IMR-90 (cell line): Measurements from ENCODE around the gene MEF2C. TPM values are rescaled to one million over a fixed set of nuclear protein-coding genes. Genes with fewer than 3 reads are reported as not detected.

Source experiments
- ATAC-seq: fragments of 200-7000 bp; cut with Tn5 transposase; 2 replicates; pipeline ENCODE4 v1.9.1; 2020; ENCODE audit warnings: low read depth, mild to moderate bottlenecking, moderate library complexity
- BruUV-seq: library from RNA; stranded (reverse); fragments of 400-500 nt; replicated peaks from 2 replicates; lab custom pipeline; 2021; lab: Mats Ljungman, UMichigan
- CTCF ChIA-PET: fragments of 300-600 bp; formaldehyde crosslinking; extraction: SDS; loops from one replicate; lab custom pipeline; 2021; ENCODE audit warnings: antibody characterized with exemption; lab: Yijun Ruan, JAX
- POLR2A ChIA-PET: fragments of 300-600 bp; sonication (Branson Sonifier 250); formaldehyde crosslinking; loops from one replicate; lab custom pipeline; 2022; ENCODE audit warnings: antibody characterized with exemption; ENCODE audit not compliant: unreplicated experiment; lab: Charles Lee
- DNase-seq: peaks from one replicate; pipeline ENCODE4 v3.0.0; 2013
- H2AFZ ChIP-seq: replicated peaks from 2 replicates; pipeline ENCODE3; 2013; ENCODE audit warnings: low read length, mild to moderate bottlenecking; ENCODE audit not compliant: poor library complexity
- H2AK5ac ChIP-seq: 2 replicates; pipeline ENCODE4 v1.6.1; 2013; ENCODE audit warnings: low read depth, low read length, inconsistent platforms
- H2AK9ac ChIP-seq: replicated peaks from 2 replicates; pipeline ENCODE3; 2013; ENCODE audit warnings: mild to moderate bottlenecking, low read depth, low read length, moderate library complexity; ENCODE audit not compliant: poor library complexity
- H2BK120ac ChIP-seq: 2 replicates; pipeline ENCODE4 v1.6.1; 2013; ENCODE audit warnings: low read depth, low read length, inconsistent platforms
- H2BK15ac ChIP-seq: 3 replicates; pipeline ENCODE4 v1.6.1; 2013; ENCODE audit warnings: low read depth, low read length, inconsistent platforms
- H2BK20ac ChIP-seq: 2 replicates; pipeline ENCODE4 v1.6.1; 2013; ENCODE audit warnings: low read depth, mild to moderate bottlenecking, inconsistent platforms, low read length, moderate library complexity
- H2BK5ac ChIP-seq: 2 replicates; pipeline ENCODE4 v1.6.1; 2013; ENCODE audit warnings: mild to moderate bottlenecking, low read depth, low read length, inconsistent platforms; ENCODE audit not compliant: poor library complexity, severe bottlenecking
- H3K14ac ChIP-seq: replicated peaks from 2 replicates; pipeline ENCODE4 v1.6.1; 2013; ENCODE audit warnings: low read depth, low read length, inconsistent platforms
- H3K18ac ChIP-seq: 2 replicates; pipeline ENCODE4 v1.6.1; 2013; ENCODE audit warnings: low read depth, low read length, control low read depth
- H3K23ac ChIP-seq: 2 replicates; pipeline ENCODE4 v1.6.1; 2013; ENCODE audit warnings: low read depth, low read length, inconsistent platforms
- H3K27ac ChIP-seq: 2 replicates; pipeline ENCODE4 v1.5.1; 2013; ENCODE audit warnings: mild to moderate bottlenecking, control low read depth, low read length; ENCODE audit not compliant: insufficient read depth
- H3K27me3 ChIP-seq: 2 replicates; pipeline ENCODE4 v1.6.1; 2013; ENCODE audit warnings: low read length; ENCODE audit not compliant: control insufficient read depth, insufficient read depth
- H3K36me3 ChIP-seq: 2 replicates; pipeline ENCODE4 v1.6.1; 2013; ENCODE audit warnings: low read length, mixed read lengths; ENCODE audit not compliant: control insufficient read depth, insufficient read depth
- H3K4ac ChIP-seq: 2 replicates; pipeline ENCODE4 v1.6.1; 2013; ENCODE audit warnings: low read depth, low read length, inconsistent platforms
- H3K4me1 ChIP-seq: 2 replicates; pipeline ENCODE4 v1.6.1; 2013; ENCODE audit warnings: low read length, mixed read lengths; ENCODE audit not compliant: control insufficient read depth, insufficient read depth
- H3K4me2 ChIP-seq: 2 replicates; pipeline ENCODE4 v1.6.1; 2013; ENCODE audit warnings: low read depth, mild to moderate bottlenecking, control low read depth, low read length, moderate library complexity
- H3K4me3 ChIP-seq: 2 replicates; pipeline ENCODE4 v1.5.1; 2013; ENCODE audit warnings: low read depth, mild to moderate bottlenecking, control low read depth, low read length, moderate library complexity; ENCODE audit not compliant: insufficient read depth
- H3K56ac ChIP-seq: 2 replicates; pipeline ENCODE4 v1.6.1; 2013; ENCODE audit warnings: low read length, inconsistent platforms; ENCODE audit not compliant: insufficient read depth; ENCODE audit errors: extremely low read depth
- H3K79me1 ChIP-seq, 2 experiments: 2 replicates each; pipeline ENCODE4 v1.6.1; 2013; ENCODE audit warnings: low read length in 2 of 2, inconsistent platforms in 1 of 2, low read depth in 1 of 2
- H3K9ac ChIP-seq: 2 replicates; pipeline ENCODE4 v1.6.1; 2013; ENCODE audit warnings: low read depth, low read length, control low read depth
- H3K9me1 ChIP-seq: 2 replicates; pipeline ENCODE4 v1.6.1; 2013; ENCODE audit warnings: low read length, inconsistent platforms; ENCODE audit not compliant: insufficient read depth
- H3K9me3 ChIP-seq: 2 replicates; pipeline ENCODE4 v1.6.1; 2013; ENCODE audit warnings: low read length; ENCODE audit not compliant: control insufficient read depth, insufficient read depth
- H4K20me1 ChIP-seq: 2 replicates; pipeline ENCODE4 v1.6.1; 2013; ENCODE audit warnings: low read length, inconsistent platforms; ENCODE audit not compliant: insufficient read depth
- H4K5ac ChIP-seq: 2 replicates; pipeline ENCODE4 v1.6.1; 2013; ENCODE audit warnings: mild to moderate bottlenecking, low read depth, low read length, control low read depth
- H4K8ac ChIP-seq, 2 experiments: 2 replicates each; pipeline ENCODE4 v1.6.1; 2013; ENCODE audit warnings: low read depth in 2 of 2, low read length in 2 of 2, control low read depth in 1 of 2, inconsistent platforms in 1 of 2
- H4K91ac ChIP-seq: 2 replicates; pipeline ENCODE4 v1.6.1; 2013; ENCODE audit warnings: low read depth, low read length, inconsistent platforms; ENCODE audit not compliant: insufficient read depth
- BHLHE40 ChIP-seq: fragments of 150-350 bp; IDR thresholded peaks from 2 replicates; pipeline ENCODE4 v1.6.1; 2016; ENCODE audit warnings: mild to moderate bottlenecking, low read depth, low read length
- CHD1 ChIP-seq: IDR thresholded peaks from 2 replicates; pipeline ENCODE4 v1.6.1; 2012; ENCODE audit warnings: low read depth, low read length, improper control_type of control experiment
- FOS ChIP-seq: fragments of 150-350 bp; IDR thresholded peaks from 2 replicates; pipeline ENCODE4 v1.6.1; 2016; ENCODE audit warnings: low read depth, low read length
- MAZ ChIP-seq: IDR thresholded peaks from 2 replicates; pipeline ENCODE4 v1.6.1; 2012; ENCODE audit warnings: low read depth, mild to moderate bottlenecking, low read length, improper control_type of control experiment, moderate library complexity, borderline replicate concordance
- NFE2L2 ChIP-seq: fragments of 150-350 bp; IDR thresholded peaks from 2 replicates; pipeline ENCODE4 v1.6.1; 2016; ENCODE audit warnings: low read depth, mild to moderate bottlenecking, low read length
- RAD21 ChIP-seq: IDR thresholded peaks from 2 replicates; pipeline ENCODE4 v1.6.1; 2012; ENCODE audit warnings: low read length, improper control_type of control experiment
- SMC3 ChIP-seq: fragments of 150-350 bp; IDR thresholded peaks from 2 replicates; pipeline ENCODE4 v1.6.1; 2016; ENCODE audit warnings: low read depth, mild to moderate bottlenecking, antibody characterized with exemption, low read length, moderate library complexity
- USF2 ChIP-seq: fragments of 150-350 bp; IDR thresholded peaks from 2 replicates; pipeline ENCODE4 v1.6.1; 2017; ENCODE audit warnings: mild to moderate bottlenecking, antibody characterized with exemption, low read length, low read depth
- WGBS, 2 experiments: methylation state at CpG; one replicate each; pipeline versions ENCODE4 v1.1.5 to v1.1.7; 2013; ENCODE audit warnings: missing lambda C conversion rate in 2 of 2; ENCODE audit not compliant: insufficient read length in 1 of 2; ENCODE audit errors: extremely low coverage in 2 of 2; 5-methylcytosine and 5-hydroxymethylcytosine counted together
- dilution Hi-C: fragments of 300-500 bp; cut with HindIII; formaldehyde crosslinking; loops from one replicate; pipeline ENCODE4 v1.14.3; 2018; ENCODE audit warnings: low sequenced_read_pairs; ENCODE audit not compliant: unreplicated experiment
- in situ Hi-C: fragments of 300-500 bp; cut with MboI; formaldehyde crosslinking; loops from 3 replicates; pipeline ENCODE4 v1.14.3; 2019; ENCODE audit warnings: low sequenced_read_pairs, inconsistent platforms, mixed read lengths
- intact Hi-C: fragments of 100-400 bp; cut with micrococcal nuclease; formaldehyde crosslinking; loops from 2 replicates; pipeline ENCODE4 v1.10.0; 2022
- polyA plus RNA-seq, 3 experiments: library from polyadenylated mRNA; depleted of rRNA; stranded (reverse); fragments of >200 nt; gene quantifications; 2 replicates each; pipeline ENCODE4 v1.2.3, GENCODE V29; 2012; ENCODE audit warnings: low replicate concordance in 1 of 3
- total RNA-seq: library from RNA; depleted of rRNA; stranded (reverse); fragments of >200 nt; gene quantifications from 2 replicates; pipeline ENCODE4 v1.2.3, GENCODE V29; 2012

Gene MEF2C
- total and polyA plus RNA-seq, 2 of the 4 experiments (the other 2 are of a cell fraction): 1.5 to 6.8 TPM

GRCh38 chr5:88839238-88839637, 43.7 kb downstream of the MEF2C start:
- WGBS, 2 experiments: no CpG with 5 or more reads among the region's 4 CpGs
- no peak overlapping the region for H3K4me2 ChIP-seq
- H2BK20ac ChIP-seq: no peak overlapping the region
- no peak overlapping the region for H3K4ac ChIP-seq
- dilution Hi-C loops (no loop called here), in situ Hi-C loops (no loop called here), intact Hi-C loops (no loop called here)
- ATAC-seq: no peak
- no peak overlapping the region for H4K8ac ChIP-seq
- H2BK5ac ChIP-seq: no peak overlapping the region
- no TSS peak for BruUV-seq
- CTCF ChIA-PET: no interaction called here
- H3K4me1 ChIP-seq: peaks cover 2% of the 10 kb centered on the region; the same call in 1 of the 2 replicates
- H3K79me1 ChIP-seq: 0 out of 4 replicates have a peak, but pooled peaks cover 0 to under 1% of the 10 kb centered on the region in 2 experiments
- no peaks in the 10 kb centered on the region for H3K27me3 ChIP-seq
- H3K18ac ChIP-seq: no peak overlapping the region
- no peak overlapping the region for H3K4me3 ChIP-seq
- no peak overlapping the region for H3K56ac ChIP-seq
- DNase-seq: no peak
- H2AK5ac ChIP-seq: no peak overlapping the region
- H3K9ac ChIP-seq: no peak overlapping the region
- no peak overlapping the region for H3K23ac ChIP-seq
- no peak overlapping the region for H3K27ac ChIP-seq
- no peak overlapping the region for H2BK15ac ChIP-seq
- H2AFZ ChIP-seq: no peak overlapping the region
- H2AK9ac ChIP-seq: no peak overlapping the region
- H3K14ac ChIP-seq: no peak overlapping the region
- no peak overlapping the region for H4K91ac ChIP-seq
- TF ChIP-seq BHLHE40: no peak
- TF ChIP-seq USF2: no peak
- no peak for TF ChIP-seq NFE2L2
- no peak for TF ChIP-seq SMC3
- TF ChIP-seq RAD21: no peak
- TF ChIP-seq MAZ: no peak
- no peak for TF ChIP-seq FOS
- TF ChIP-seq CHD1: no peak
- POLR2A ChIA-PET: no interaction called here
- H3K9me3 ChIP-seq: no peaks in the 10 kb centered on the region
- H3K9me1 ChIP-seq: no peaks in the 10 kb centered on the region; the same call in 1 of the 2 replicates
- no peak overlapping the region for H4K5ac ChIP-seq
- H3K36me3 ChIP-seq: no peaks in the 10 kb centered on the region
- no peaks in the 10 kb centered on the region for H4K20me1 ChIP-seq
- H2BK120ac ChIP-seq: no peak overlapping the region
